GM12878 (cell line): ENCODE data around the gene GPR179. TPM values are rescaled to one million over a fixed set of nuclear protein-coding genes. Genes with fewer than 3 reads are reported as not detected.

Source experiments
- ATAC-seq: fragments of 200-7000 bp; cut with Tn5 transposase; 3 replicates; pipeline ENCODE4 v1.9.1; 2020; ENCODE audit warnings: mild to moderate bottlenecking, moderate library complexity
- BruUV-seq: library from RNA; stranded (reverse); fragments of 400-500 nt; replicated peaks from 2 replicates; lab custom pipeline; 2021; lab: Mats Ljungman, UMichigan
- CTCF ChIA-PET: fragments of 300-600 bp; sonication (Branson Sonifier 250); formaldehyde crosslinking; extraction: SDS; loops from one replicate; lab custom pipeline; 2021; ENCODE audit warnings: inconsistent platforms; lab: Yijun Ruan, JAX
- POLR2A ChIA-PET: fragments of 350-600 bp; formaldehyde crosslinking; extraction: SDS; loops from one replicate; lab custom pipeline; 2021; ENCODE audit warnings: inconsistent platforms; lab: Charles Lee
- RAD21 ChIA-PET: fragments of 300-600 bp; sonication (Branson Sonifier 250); formaldehyde crosslinking; loops from one replicate; lab custom pipeline; 2023; ENCODE audit warnings: antibody characterized with exemption; ENCODE audit not compliant: unreplicated experiment; lab: Charles Lee
- SMC1A ChIA-PET: fragments of 300-600 bp; sonication (Branson Sonifier 250); formaldehyde crosslinking; loops from one replicate; lab custom pipeline; 2023; ENCODE audit not compliant: unreplicated experiment, uncharacterized antibody; lab: Charles Lee
- DNase-seq: peaks from one replicate; pipeline ENCODE4 v3.0.0-alpha.2; 2011; ENCODE audit warnings: low read depth, low spot score
- FAIRE-seq: peaks from 3 replicates; lab custom pipeline; 2011; peaks lifted over from hg19 to GRCh38; lab: Jason Lieb, UNC
- H2AFZ ChIP-seq: 2 replicates; pipeline ENCODE4 v1.6.0; 2011; ENCODE audit warnings: low read depth, low read length, control low read depth; ENCODE audit not compliant: control insufficient read depth
- H3K27ac ChIP-seq: 2 replicates; pipeline ENCODE4 v1.5.1; 2011; ENCODE audit warnings: control low read depth; ENCODE audit not compliant: control insufficient read depth, insufficient read depth
- H3K27me3 ChIP-seq, 2 experiments: replicated peaks in 1 of 2; 2 replicates each; pipeline versions ENCODE4 v1.6.0 to v1.6.1; 2011; ENCODE audit warnings: low read length in 1 of 2; ENCODE audit not compliant: control insufficient read depth in 2 of 2, insufficient read depth in 2 of 2
- H3K36me3 ChIP-seq, 2 experiments: 2 replicates each; pipeline ENCODE4 v1.5.1; 2011; ENCODE audit warnings: low read length in 1 of 2; ENCODE audit not compliant: control insufficient read depth in 2 of 2, insufficient read depth in 2 of 2
- H3K4me1 ChIP-seq: 2 replicates; pipeline ENCODE4 v1.6.1; 2011; ENCODE audit warnings: mild to moderate bottlenecking, low read length, moderate library complexity, mixed read lengths; ENCODE audit not compliant: control insufficient read depth, insufficient read depth
- H3K4me2 ChIP-seq: 2 replicates; pipeline ENCODE4 v1.6.0; 2011; ENCODE audit warnings: control low read depth; ENCODE audit not compliant: control insufficient read depth, insufficient read depth
- H3K4me3 ChIP-seq: fragments of 200-600 bp; sonication (generic); 2 replicates; pipeline ENCODE4 v1.5.1; 2016
- H3K79me2 ChIP-seq: 2 replicates; pipeline ENCODE4 v1.6.0; 2011; ENCODE audit warnings: low read length; ENCODE audit not compliant: control insufficient read depth, insufficient read depth
- H3K9ac ChIP-seq: 2 replicates; pipeline ENCODE4 v1.8.0; 2011; ENCODE audit warnings: low read length, control low read depth, mixed read lengths; ENCODE audit not compliant: control insufficient read depth, insufficient read depth
- H3K9me3 ChIP-seq: replicated peaks from 3 replicates; pipeline ENCODE4 v1.5.1; 2011; ENCODE audit warnings: mild to moderate bottlenecking, low read length; ENCODE audit not compliant: control insufficient read depth, insufficient read depth
- H4K20me1 ChIP-seq: 2 replicates; pipeline ENCODE4 v1.6.0; 2011; ENCODE audit not compliant: control insufficient read depth, insufficient read depth
- CTCF ChIP-seq, 3 experiments: IDR thresholded peaks in 2 of 3; conservative IDR thresholded peaks in 1 of 3; 2 replicates each; pipeline ENCODE4 v1.5.1; 2011; ENCODE audit warnings: low read depth in 3 of 3, low read length in 3 of 3, mild to moderate bottlenecking in 3 of 3, control low read depth in 2 of 3, moderate library complexity in 2 of 3, inconsistent platforms in 1 of 3, mixed read lengths in 1 of 3; ENCODE audit not compliant: control insufficient read depth in 2 of 3, insufficient read depth in 1 of 3; ENCODE audit errors: extremely low read depth in 1 of 3
- RAD21 ChIP-seq: IDR thresholded peaks from 2 replicates; pipeline ENCODE4 v1.6.1; 2011; ENCODE audit warnings: mild to moderate bottlenecking, low read depth, low read length, moderate library complexity; ENCODE audit not compliant: insufficient read depth
- SIX5 ChIP-seq: IDR thresholded peaks from 2 replicates; pipeline ENCODE4 v1.6.1; 2011; ENCODE audit warnings: mild to moderate bottlenecking, low read depth, low read length, moderate library complexity; ENCODE audit not compliant: severe bottlenecking
- SMC3 ChIP-seq: IDR thresholded peaks from 2 replicates; pipeline ENCODE4 v1.6.1; 2011; ENCODE audit warnings: low read length, improper control_type of control experiment, borderline replicate concordance
- WGBS: methylation state at CpG from one replicate; pipeline ENCODE4 v1.1.6; 2016; ENCODE audit warnings: low lambda C conversion rate; ENCODE audit not compliant: insufficient replicate concordance, insufficient coverage; ENCODE audit errors: missing lambda C conversion rate; 5-methylcytosine and 5-hydroxymethylcytosine counted together
- in situ Hi-C: fragments of 300-500 bp; cut with MboI; formaldehyde crosslinking; loops from 9 replicates; pipeline ENCODE4 v1.14.3; 2018; ENCODE audit warnings: mixed read lengths
- intact Hi-C: fragments of 100-400 bp; cut with micrococcal nuclease; formaldehyde crosslinking; loops from one replicate; pipeline ENCODE4 v1.14.2; 2022; ENCODE audit not compliant: unreplicated experiment
- polyA plus RNA-seq, 11 experiments: library from polyadenylated mRNA; depleted of rRNA in 4 of 11; unstranded in 6 of 11; stranded (reverse) in 5 of 11; fragments of >200 nt; fragmentation: Nextera tagmentation in 4 of 11; fragmentation: Illumina TruSeq in 1 of 11; extraction: Ambion mirVana in 4 of 11; extraction: Trizol in 1 of 11; gene quantifications; 1 replicate in 1 of 11; 2 replicates in 10 of 11; pipeline versions ENCODE4 v1.2.1 to v1.2.3, GENCODE V29; 2011 to 2016; ENCODE audit warnings: inconsistent platforms in 2 of 11, missing spikeins in 2 of 11, low read depth in 1 of 11
- total RNA-seq, 4 experiments: library from RNA; depleted of rRNA in 3 of 4; stranded (reverse); fragments of >200 nt in 3 of 4; fragmentation: Illumina TruSeq in 1 of 4; extraction: Trizol in 1 of 4; gene quantifications; 2 replicates each; pipeline versions ENCODE4 v1.2.1 to v1.2.3, GENCODE V29; 2013 to 2021

Gene GPR179
- total and polyA plus RNA-seq, 10 of the 15 experiments (the other 5 are each of a cell fraction or from before 2014, with no cell fraction given) = under 0.01 to 0.08 (median 0.01) TPM; not detected in 3

DNA sequence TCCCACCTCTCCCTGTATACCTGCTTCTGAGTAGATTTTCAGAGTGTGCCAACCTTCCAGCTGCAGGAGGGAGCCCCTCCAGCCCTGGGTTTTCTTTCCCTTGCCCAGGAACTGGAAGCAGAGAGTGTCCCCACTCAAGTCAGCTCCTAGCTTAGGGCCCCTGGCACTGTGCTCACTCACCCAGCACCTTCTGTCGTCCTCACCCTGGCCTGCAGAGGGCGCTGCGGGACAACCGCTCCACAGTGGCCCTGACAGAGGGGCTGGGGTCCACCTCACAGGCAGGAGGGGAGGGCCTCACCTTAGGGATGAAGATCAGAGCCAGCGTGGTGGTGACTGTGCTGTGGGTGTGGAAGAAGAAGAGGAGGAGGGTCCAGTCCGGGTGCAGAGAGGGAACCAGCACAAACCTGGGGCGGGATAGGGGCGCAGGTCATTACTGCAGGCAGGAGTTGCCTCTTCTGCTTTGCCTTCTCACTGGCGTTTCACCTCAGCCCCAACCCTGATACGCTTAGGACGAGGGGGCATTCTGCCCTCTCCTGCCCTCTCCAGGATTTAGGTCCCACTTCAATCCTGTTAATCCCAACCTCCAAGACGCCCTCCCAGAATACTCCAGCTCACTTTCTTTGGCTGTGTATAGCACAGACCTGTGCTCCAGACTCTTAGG, 10.0 kb downstream of the GPR179 start:
- Histone ChIP-seq H3K9ac (no peak overlapping the region), H3K9me3 (no peaks in the 10 kb centered on the region), H3K4me2 (no peak overlapping the region), H3K27me3 (no peaks in the 10 kb centered on the region), H4K20me1 (no peaks in the 10 kb centered on the region), H3K27ac (no peak overlapping the region), H3K4me3 (no peak overlapping the region), H3K4me1 (no peaks in the 10 kb centered on the region), H3K36me3 (no peaks in the 10 kb centered on the region), H3K79me2 (no peaks in the 10 kb centered on the region), H2AFZ (no peak overlapping the region)
- POLR2A ChIA-PET = interaction anchor here (0.6 kb wide), 1 partner anchor 22 kb away, joined by 3 read pairs; no protein-coding TSS in a partner anchor
- SMC1A ChIA-PET = interaction anchor here (0.9 to 3.4 kb wide), 4 partner anchors 15 to 159 kb away, joined by 3 to 17 read pairs (median 3); no protein-coding TSS in a partner anchor
- WGBS = 33% methylated on average over 12 of the region's 12 CpGs
- ATAC-seq (peak; percentile 84), DNase-seq (no peak), FAIRE-seq (no peak)
- CTCF ChIA-PET = interaction anchor here (0.5 to 4.9 kb wide), 15 partner anchors 10 to 225 kb away, joined by 3 to 36 read pairs (median 3); partner anchors contain the start of gene GPR179
- intact Hi-C loops = no loop called here
- BruUV-seq = no TSS peak
- TF ChIP-seq SMC3 (peak; percentile 25; the same call in 1 of the 2 replicates), CTCF (IDR thresholded peaks at IDR 0.05 in 2 of 3, conservative IDR thresholded peaks at IDR 0.05 in 1 of 3; ENCODE audit: control insufficient read depth in 2 of 3, extremely low read depth in 1 of 3, insufficient read depth in 1 of 3, low read depth in 3 of 3, low read length in 3 of 3) (peak; percentile 62 to 73 (median 67)), SIX5 (no peak), RAD21 (peak; percentile 44; the same call in 1 of the 2 replicates)
- RAD21 ChIA-PET = interaction anchor here (1.0 to 2.0 kb wide), 3 partner anchors 16 to 80 kb away, joined by 3 to 8 read pairs (median 3); partner anchors contain the start of gene SOCS7
- in situ Hi-C loops = no loop called here
